Measurements from ENCODE around the gene VSIR.
A peak's percentile ranks its signal among the peaks of the same experiment; 100 is the strongest.

VSIR gene

DNA sequence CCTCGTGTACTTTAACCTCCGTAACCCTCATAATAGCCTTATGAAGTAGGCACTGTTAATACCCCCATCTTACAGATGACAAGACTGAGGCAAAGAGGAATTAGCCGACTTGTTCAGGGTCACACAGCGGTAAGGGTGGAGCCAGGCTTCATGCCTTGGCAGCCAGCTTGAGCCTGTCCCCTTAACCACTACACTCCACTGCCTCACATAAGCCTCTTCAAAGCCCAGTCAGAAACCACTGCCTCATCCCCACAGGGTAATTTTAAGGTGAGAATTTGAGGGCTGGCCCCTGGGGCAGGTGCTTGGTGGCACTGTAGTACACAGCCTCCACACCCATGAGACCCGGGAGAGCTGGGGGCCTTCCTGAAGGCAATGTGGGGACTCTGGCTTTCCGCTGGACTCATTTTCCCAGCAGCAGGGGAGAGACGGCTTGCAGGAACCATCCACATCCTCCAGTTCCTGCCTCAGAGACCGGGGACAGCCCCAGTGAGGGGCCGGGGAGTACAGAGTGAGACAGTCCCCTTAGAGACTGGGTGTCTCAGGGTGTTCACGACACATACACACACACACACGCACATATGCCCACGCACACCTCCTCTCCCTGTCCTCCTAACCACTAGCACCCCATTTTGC, 46.1 kb downstream of the VSIR start:
- peak; percentile 52 for DNase-seq

DNA sequence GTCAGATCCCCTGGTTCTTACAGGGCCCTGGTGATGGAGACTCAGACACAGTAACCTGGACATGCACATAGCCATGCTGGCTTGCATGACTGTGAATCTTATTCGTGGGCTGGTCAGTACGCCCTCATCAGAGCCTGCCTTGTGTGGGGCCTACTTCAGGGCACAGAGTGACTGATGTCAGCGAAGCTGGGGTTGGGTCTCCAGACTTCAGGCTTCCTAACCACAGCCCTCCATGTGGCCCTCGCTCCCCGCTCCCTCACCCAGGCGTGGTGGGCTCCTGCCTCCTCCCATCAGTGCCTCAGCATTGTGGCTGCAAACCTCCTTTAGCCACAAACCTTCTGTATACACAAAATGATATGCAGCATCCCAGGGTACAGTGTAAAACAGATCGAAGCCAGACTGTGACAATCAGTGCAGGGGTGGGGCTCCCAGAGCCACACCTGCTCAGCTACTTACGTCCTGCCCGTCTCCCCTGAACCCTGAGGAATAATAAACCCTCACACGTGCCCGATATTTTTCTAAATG, 46.7 kb downstream of the VSIR start:
- DNase-seq, result peak; percentile 47

DNA sequence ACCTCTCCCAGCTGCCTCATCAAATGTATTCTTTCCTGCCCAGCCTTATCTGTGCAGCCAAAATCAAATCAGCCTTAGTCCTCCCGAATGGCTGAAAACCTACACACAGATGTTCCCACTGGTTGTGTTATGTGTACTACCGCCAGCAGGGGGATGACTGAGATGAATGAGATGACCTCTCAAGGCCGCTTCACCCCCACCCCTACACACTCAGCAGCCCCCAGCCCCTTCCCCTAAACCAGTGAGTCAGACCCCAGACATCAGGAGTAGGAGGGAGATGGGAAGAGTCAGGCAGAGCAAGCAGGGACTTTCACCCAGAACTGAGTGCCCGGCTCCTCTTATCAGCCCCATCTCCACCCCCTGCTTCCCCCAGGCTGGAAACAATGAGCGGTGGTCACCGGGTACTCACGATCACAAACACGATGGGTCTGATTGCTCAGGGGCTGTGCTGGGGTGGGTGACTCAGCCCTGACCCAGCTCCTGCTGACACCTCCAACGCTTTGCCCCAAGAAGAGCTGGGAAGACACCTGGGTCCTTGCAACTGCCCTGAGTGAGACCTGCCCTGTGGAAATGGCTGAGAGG, 47.2 kb downstream of the VSIR start:
- DNase-seq, result peak; percentile 82

DNA sequence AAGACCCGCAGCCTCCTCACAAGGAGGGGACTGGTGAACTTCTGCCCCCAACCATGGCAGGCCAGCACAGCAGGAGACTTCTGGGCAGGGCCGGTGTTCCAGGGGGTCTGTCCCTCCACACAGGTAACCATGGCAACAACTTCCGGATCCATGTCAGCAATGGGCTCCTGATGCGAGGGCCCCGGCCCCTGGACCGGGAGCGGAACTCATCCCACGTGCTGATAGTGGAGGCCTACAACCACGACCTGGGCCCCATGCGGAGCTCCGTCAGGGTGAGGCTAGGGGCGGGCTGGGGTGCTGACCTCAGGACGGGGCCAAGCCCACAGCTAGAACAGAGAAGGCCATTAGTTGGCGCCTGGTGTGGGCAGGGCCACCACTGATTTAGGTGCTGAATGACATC, 48.1 kb downstream of the VSIR start:
- DNase-seq, result no peak

DNA sequence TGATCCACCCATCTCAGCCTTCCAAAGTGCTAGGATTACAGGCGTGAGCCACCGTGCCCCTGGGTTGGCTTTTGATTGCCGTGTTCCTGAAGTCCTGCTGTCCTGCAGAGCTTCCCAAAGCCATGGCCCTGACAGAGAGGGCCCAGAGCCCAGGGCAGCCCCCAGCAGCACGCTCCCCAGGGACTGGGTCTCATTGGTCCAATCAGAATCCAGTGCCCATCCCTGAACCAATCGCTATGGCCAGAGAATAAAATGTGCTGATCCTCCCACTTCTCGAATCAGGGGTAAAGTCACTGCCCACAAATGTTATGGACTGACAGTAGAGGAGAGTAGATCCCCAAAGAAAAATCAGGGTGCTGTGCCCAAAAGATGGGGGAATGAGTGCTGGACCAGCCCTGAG, 48.8 kb downstream of the VSIR start:
- no peak for DNase-seq

DNA sequence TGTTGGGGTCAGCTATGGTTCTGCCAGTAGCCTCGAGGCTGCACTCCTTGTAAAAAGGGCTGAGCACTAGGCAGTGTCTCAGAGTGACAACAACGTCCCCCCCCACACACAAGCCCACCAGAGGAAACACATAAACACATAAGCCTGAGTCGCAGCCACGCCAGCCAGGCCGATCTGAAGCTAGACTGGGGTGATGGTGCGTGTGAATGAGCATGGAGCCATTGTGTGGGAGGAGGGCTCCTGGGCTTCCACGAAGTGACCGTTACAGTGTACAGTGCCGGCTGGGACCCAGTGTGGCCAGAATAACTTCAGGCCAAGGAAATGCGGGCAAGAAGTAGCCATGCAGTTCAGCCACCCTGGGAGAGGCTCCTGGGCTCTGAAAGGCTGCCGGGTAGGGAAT, 50.0 kb downstream of the VSIR start:
- no peak for DNase-seq

DNA sequence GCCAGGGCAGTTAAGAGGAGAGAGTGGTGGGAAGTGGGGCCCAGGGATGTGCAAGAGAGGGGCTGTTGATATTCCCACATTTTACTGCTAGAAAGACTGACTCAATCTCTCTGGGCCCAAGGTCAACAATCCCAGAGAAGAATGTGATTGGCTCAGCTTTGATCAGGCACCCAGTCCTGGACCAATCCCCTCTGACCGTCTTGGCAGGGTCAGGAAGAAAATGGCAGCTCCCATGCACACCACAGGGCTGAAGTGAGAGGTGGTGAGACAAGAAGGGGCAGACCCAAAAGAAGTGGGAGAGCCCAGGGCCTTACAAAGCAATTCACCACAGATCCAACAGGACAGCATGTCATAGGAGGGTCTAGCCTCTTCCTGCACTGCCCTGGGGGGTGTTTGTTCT, 50.5 kb downstream of the VSIR start:
- no peak for DNase-seq

DNA sequence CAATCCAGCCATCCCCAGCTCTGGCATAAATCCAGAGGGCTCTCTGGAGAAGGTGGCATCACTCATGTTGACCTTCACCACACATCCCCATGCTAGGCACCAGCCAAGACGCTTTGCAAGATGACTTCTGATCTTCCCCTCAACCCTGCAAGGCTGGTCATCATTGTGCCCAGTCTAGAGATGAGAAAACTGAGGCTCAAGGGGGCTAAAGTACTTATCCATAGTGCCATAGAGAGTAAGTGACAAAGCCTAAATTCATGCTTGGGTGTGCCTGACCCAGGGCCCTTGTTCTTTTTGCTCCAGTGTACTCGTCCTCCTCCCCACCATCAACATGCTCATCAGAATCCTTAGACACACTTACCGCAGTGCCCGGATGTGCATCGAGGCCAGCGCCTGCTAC, 52.0 kb downstream of the VSIR start:
- no peak for DNase-seq

DNA sequence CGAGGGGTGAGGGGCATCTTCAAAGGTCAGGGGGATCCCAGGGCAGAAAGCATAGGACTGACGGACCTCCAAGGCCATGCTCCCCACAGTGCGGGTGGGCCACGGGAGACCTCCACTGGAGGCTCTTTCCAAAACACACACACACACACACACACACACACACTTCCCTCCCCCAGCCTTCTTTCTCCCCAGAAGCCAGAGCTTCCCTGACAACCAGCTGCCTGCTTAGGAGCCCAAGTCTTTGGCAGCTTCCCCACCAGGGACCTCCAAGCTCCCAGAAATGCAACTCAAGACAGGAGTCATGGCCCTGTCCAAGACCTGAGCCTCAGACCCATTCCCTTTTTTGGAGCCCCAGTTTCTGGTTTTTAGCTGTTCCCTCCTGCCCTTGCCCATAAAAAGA, 53.0 kb downstream of the VSIR start:
- DNase-seq, result no peak

DNA sequence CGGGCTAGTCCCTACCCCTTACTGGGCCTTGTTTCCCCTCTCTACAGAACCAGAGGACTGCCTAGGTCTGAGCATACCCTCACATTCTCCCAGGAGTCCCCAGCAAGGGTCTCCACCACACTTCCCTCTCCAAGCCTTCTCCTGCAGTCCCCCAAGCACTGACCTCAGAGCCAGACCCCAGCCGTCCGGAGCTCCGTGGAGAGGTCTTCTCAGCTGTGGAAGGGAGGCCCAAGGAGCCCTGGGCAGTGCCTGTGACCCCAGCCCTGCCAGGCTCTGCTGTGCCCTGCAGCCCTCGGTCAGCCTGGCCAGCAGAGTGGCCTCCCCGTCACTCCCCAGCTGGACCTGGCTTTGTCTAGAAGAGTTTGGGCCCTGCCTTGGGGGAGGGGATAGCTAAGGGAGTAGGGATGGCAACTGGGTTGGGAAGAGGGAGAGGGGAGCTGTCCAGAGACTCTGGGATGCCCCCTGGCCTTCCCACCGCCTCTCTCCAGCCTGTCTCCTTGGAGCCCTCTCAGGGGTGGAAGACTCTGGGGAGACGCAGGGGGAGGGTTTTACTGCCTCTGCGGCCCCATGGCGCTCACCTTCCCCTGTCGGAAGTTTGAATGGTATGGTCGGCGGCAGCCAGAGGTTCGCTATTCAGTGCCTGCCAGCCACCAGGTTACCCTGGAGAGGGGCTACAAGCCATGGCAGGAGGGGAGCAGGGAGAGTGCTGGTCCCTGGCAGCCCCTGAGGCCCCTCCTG, 53.7 kb downstream of the VSIR start, which contains the start of gene C10orf105:
Gene C10orf105, minus strand, starts transcription at position 315 of the 738 bp plus-strand sequence. CDS start 3,441 bp downstream, outside the sequence.
- DNase-seq, result no peak

DNA sequence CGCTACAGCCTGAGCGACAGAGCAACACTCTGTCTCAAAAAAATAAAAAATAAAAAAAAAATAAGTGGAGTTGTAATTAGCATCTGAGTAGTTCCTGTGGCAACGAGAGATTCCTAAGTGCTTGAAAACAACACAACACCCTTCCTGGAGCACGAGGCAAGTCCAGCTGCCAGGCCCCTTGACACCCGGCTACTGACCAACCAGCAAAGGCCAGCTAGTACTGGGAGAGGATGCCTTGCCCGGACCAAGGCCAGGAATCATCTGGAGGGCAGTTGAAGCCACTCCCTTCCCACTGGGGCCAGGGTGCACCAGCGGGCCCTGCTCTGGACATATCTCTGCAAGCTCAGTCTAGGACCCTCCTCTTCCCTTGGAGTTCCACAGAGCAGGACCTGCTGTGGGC, 54.3 kb downstream of the VSIR start:
- DNase-seq, result no peak

DNA sequence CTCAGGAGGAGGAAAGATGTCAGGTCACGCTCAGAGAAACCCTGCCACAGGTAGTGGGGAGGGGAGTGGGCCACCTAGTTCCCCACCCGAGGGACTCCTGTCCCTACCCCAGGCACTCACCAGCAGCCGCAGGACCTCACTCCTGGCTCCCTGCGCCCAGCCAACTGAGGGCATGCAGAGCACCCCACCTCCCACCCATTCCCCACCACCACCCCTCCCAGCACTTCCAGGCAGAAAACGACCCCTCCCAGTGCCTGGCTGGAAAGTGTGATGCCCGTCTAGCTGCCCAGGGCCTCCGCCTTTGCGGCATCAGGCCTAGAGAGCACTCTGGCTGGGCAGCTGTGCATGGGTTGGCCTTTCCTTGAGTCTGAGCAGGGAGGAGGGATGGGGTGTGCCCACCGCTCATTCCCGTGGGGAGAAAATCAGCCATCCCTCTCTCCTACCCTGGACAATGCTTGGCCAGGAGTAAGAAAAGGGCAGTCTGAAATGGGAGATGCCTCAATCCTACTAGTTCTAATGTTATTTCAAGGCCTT, 55.1 kb downstream of the VSIR start:
- no peak for DNase-seq

DNA sequence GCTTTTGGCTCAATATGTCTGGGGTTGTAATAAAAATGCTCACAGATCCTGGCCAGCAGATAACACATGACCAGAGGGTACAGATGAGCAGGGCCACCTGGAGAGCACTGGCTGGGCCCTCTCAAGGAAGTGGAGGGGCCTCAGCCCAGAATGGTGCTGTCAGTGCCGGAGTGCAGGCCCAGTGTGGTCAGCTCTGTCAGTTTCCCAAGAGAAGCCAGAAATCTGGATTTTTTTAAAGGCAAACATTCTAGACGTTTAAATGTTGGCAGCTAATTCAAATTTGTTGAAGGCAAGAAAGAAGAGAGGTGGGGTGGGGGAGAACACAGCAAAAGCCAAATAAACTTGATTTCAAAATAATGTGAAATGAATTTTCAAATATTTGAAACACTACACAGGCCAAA, 55.8 kb downstream of the VSIR start:
- no peak for DNase-seq

DNA sequence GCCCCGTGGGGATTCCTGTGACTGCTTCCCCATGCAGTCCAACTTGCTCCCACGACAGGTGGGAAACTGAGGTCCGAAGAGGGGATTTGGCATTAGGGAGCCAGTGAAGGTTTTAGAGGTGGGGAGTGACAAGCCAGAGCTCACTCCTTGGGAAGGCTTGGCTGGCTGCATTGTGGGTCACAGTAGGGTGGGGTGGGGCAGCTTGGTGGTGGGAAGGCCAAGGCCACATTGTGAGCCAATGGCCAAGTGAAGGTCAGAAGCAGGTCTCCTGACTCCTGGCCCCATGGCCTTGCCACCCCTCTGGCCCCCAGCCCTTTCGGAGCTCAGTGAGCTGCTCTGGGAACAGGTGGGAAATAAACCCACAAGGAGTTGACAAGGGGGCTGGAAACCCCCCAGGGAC, 56.3 kb downstream of the VSIR start:
- no peak for DNase-seq

DNA sequence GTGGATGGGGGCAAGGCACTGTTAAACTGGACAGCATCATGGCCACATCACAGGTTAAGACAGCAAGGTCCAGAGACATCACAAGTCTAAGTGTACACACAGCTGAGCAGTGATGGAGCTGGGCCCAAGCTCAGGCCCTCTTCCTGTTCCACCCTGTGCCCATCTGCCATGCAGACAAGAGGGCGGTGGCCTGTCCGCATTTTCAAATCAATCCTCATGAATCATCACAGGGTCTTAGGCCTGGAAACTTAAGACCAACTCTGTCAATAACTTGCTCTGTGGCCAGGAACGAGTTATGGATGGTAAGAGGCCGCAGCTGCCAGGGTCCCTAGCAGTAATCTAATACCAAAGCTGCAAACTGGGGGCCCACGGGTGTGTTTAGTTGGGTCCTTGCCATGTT, 56.9 kb downstream of the VSIR start:
- DNase-seq, result no peak

DNA sequence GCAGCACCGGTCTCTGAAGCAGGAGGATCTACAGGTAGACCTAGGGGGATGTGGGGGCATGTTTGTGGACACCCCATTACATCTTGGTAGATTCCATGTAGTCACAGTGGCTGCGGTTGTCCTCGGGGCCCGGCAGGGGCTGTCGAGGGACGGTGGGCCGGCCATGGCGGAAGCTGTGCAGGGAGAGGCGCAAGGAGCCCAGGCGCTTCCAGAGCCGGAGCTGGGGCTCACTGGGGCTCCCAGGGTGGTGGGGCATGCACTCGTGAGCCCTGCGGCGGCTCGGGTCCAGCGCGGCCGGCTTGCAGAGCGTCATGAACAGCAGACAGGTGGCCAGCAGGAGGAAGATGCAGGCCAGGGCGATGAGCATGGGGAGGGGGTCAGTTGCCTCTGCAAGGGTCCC, 57.5 kb downstream of the VSIR start:
- no peak for DNase-seq

DNA sequence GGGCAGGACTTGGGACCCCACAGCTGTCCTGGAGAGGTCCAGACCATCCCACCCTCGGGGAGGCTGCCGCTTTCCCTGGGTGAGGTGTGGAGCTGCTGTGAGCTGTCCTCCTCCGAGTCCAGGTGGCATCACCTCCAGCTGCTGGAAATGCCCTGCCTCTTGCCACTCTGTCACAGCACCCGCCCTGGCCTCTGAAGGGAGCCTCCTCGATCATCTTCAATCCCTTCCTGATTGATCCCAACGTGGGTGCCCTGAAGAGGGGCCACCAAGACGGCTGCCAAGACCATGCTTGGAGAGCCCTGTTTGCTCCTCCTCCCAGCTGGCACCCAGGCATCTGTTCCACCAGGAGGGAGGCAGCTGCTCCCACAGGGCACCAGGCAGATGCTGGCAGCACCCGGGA, 58.3 kb downstream of the VSIR start:
- DNase-seq, result no peak

DNA sequence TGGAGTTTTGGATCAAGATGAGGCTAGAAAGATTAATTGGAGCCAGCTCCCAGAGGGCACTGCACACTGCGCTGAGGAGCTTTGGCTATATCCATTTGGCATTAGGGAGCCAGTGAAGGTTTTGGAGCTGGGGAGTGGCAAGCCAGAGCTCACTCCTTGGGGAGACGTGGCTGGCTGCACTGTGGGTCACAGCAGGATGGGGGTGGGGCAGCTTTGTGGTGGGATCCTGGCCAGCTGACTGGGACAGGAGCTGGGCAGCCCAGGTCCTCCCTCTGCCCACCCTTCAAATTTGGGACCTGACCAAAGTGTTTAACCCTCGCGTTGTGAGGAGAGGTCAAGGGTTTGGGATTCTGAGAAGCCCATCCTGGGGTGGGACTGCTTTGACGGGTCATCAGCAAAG, 58.7 kb downstream of the VSIR start:
- DNase-seq, result no peak

DNA sequence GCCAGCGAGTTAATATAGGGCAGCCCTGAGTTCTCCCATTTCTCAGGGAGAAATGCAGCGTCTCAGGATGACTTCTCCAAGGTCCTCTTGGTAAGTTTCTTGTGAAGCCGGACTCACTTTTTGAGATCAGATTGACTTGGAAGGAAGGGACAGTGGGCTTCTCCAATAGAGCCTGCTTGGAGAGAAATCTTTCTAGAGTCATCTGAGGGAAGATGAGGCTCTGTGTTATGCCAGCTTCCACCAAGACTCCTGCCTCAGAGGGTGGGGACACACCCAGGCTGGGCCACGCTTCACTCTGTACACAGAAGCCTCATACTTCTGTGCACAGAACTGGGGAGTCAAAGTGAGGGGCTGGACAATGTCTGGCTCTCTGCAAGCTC, 59.3 kb downstream of the VSIR start:
- DNase-seq, result no peak

DNA sequence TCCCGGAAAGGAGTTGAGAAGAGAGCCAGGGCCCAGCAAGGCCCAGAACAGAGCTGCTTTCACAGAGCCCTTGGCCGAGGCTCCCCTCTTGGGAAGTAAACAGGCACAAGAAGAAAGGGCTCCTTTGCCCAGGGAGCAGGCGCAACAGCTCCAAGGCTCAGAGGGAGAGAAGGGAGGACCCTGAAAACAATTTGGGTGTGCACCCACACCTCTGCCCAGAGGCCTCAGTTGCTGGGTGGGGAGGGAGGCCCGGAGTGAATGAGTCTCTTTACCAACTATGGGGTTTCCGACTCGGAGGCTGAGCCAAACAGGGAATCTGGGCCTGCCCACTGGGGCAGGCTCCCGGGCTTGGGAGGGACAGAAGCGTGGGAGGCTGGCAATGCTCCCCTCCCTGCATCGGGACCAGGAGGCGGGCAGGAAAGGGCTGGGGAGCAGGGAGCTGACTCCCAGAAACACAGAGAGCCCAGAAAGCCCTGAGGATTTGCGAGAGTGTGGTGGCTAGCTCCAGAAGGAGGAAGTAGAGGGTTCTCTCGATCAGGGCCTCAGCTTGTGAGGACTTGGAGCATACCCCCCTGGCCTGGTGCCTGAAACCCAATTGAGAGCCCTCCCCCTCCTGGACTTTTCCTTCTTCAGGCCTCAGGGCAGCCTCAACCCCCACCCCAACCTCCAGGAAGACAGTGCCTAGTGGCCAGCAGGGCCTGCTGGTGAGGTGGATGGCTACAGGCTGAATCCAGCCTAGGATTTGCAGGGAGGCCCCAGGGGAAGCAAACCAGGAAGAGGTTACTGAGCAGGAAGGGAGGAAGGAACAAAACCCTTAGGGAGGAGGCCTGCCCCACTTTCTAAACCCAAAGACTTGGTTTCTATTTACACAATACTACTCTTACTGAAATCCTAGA, 59.9 kb downstream of the VSIR start:
- DNase-seq, result peak; percentile 59

DNA sequence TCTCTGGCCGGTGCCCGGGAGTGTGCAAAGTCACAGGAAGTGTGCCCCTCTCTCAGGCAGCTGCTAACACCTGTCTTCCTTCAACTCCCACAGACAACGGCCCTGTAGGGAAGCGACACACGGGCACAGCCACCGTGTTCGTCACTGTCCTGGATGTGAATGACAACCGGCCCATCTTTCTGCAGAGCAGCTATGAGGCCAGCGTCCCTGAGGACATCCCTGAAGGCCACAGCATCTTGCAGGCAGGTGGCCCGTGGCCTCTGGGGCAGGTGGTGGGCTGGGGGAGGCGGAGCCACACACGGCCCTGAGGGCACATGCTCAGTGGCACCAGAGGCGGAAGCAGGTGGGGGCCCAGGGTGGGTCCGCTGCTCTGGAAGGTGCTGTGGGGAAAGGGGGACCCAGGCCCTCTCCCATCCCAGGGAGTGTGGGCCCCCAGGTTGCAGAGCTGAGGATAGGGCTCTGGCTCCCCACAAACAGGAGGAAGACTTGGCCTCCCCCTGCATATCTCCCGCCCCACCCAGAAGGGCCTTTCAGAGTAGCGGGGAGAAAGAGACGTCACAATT, 60.7 kb downstream of the VSIR start:
- no peak for DNase-seq

DNA sequence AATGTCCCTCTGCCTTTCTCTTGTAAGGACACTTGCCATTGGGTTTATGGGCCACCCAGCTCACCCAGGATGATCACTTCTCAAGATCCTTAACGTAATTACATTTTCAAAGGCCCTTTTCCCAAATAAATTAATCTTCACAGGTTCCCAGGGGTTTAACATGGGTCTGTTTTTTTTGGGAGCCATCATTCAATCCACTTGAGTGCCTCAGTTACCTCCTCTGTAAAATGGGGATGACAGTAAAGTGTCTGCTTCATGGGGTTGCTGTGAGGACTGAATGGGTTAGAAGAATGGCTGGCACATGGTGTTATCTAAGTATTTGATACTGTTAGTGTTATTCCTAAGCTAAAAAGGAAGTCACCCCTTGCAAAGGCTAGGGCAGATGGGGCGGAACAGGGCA, 61.1 kb downstream of the VSIR start:
- DNase-seq, result no peak

All from activated CD4-positive, alpha-beta T cell treated with anti-CD3 and anti-CD28 coated beads, Interleukin-2, Interleukin-6, amounts not matched to agents 100 ng/mL and 50 ng/mL, durations not matched to agents 16 hours and 8 hours (primary cell).